ENCODE data around the gene ABHD12. TPM values are rescaled to one million over a fixed set of nuclear protein-coding genes. Genes with fewer than 3 reads are reported as not detected.

The ABHD12 gene
- total RNA-seq, 1 donor from 2014 or later, result 51.3 TPM

- Mint-ChIP-seq H3K36me3 (ENCODE audit: insufficient read depth) (peaks cover 8% of the 10 kb centered on the region), H3K27me3 (no peaks in the 10 kb centered on the region), H3K4me3 (ENCODE audit: low read depth) (no peak overlapping the region), H3K4me1 (ENCODE audit: low read depth) (no peaks in the 10 kb centered on the region), H3K27ac (peak overlapping the region; percentile 37), H3K9me3 (ENCODE audit: low read depth) (no peaks in the 10 kb centered on the region)
- TF ChIP-seq CTCF (IDR thresholded peaks at IDR 0.05; ENCODE audit: unreplicated experiment), result no peak
- no peak for DNase-seq (ENCODE audit: low spot score, unreplicated experiment)
These were observed 97.1 kb downstream of the ABHD12 start for GRCh38 chr20:25293507-25293906.

- no peak for TF ChIP-seq CTCF (IDR thresholded peaks at IDR 0.05; ENCODE audit: unreplicated experiment)
- H3K4me3 Mint-ChIP-seq (ENCODE audit: low read depth), result no peak overlapping the region
- no peak overlapping the region for H3K27ac Mint-ChIP-seq
- no peak for DNase-seq (ENCODE audit: low spot score, unreplicated experiment)
- H3K36me3 Mint-ChIP-seq (ENCODE audit: insufficient read depth), result peaks cover 8% of the 10 kb centered on the region
- H3K9me3 Mint-ChIP-seq (ENCODE audit: low read depth), result no peaks in the 10 kb centered on the region
- H3K4me1 Mint-ChIP-seq (ENCODE audit: low read depth), result no peaks in the 10 kb centered on the region
- H3K27me3 Mint-ChIP-seq, result no peaks in the 10 kb centered on the region
These were observed 98.3 kb downstream of the ABHD12 start for GRCh38 chr20:25292176-25292891.

GRCh38 chr20:25291432-25292133, 99.1 kb downstream of the ABHD12 start:
- no peaks in the 10 kb centered on the region for H3K4me1 Mint-ChIP-seq (ENCODE audit: low read depth)
- DNase-seq (ENCODE audit: low spot score, unreplicated experiment), result no peak
- H3K27me3 Mint-ChIP-seq, result no peaks in the 10 kb centered on the region
- no peak for TF ChIP-seq CTCF (IDR thresholded peaks at IDR 0.05; ENCODE audit: unreplicated experiment)
- H3K27ac Mint-ChIP-seq, result no peak overlapping the region
- no peaks in the 10 kb centered on the region for H3K9me3 Mint-ChIP-seq (ENCODE audit: low read depth)
- no peak overlapping the region for H3K4me3 Mint-ChIP-seq (ENCODE audit: low read depth)
- peaks cover 13% of the 10 kb centered on the region for H3K36me3 Mint-ChIP-seq (ENCODE audit: insufficient read depth)

GRCh38 chr20:25290646-25291431, 99.8 kb downstream of the ABHD12 start:
- no peaks in the 10 kb centered on the region for H3K9me3 Mint-ChIP-seq (ENCODE audit: low read depth)
- peaks cover 13% of the 10 kb centered on the region for H3K36me3 Mint-ChIP-seq (ENCODE audit: insufficient read depth)
- H3K4me1 Mint-ChIP-seq (ENCODE audit: low read depth), result no peaks in the 10 kb centered on the region
- no peak overlapping the region for H3K4me3 Mint-ChIP-seq (ENCODE audit: low read depth)
- no peak overlapping the region for H3K27ac Mint-ChIP-seq
- no peak for DNase-seq (ENCODE audit: low spot score, unreplicated experiment)
- TF ChIP-seq CTCF (IDR thresholded peaks at IDR 0.05; ENCODE audit: unreplicated experiment), result no peak
- H3K27me3 Mint-ChIP-seq, result no peaks in the 10 kb centered on the region

GRCh38 chr20:25289886-25290597, 100.6 kb downstream of the ABHD12 start:
- no peak for TF ChIP-seq CTCF (IDR thresholded peaks at IDR 0.05; ENCODE audit: unreplicated experiment)
- H3K36me3 Mint-ChIP-seq (ENCODE audit: insufficient read depth), result peaks cover 20% of the 10 kb centered on the region
- H3K4me3 Mint-ChIP-seq (ENCODE audit: low read depth), result no peak overlapping the region
- no peaks in the 10 kb centered on the region for H3K9me3 Mint-ChIP-seq (ENCODE audit: low read depth)
- H3K4me1 Mint-ChIP-seq (ENCODE audit: low read depth), result no peaks in the 10 kb centered on the region
- no peak for DNase-seq (ENCODE audit: low spot score, unreplicated experiment)
- no peaks in the 10 kb centered on the region for H3K27me3 Mint-ChIP-seq
- peak overlapping the region; percentile 81 for H3K27ac Mint-ChIP-seq
